ENCODE measurements around the gene LDLRAD3. TPM values are rescaled to one million over a fixed set of nuclear protein-coding genes. Genes with fewer than 3 reads are reported as not detected.

LDLRAD3 gene
- total RNA-seq, 1 donor = 10.5 TPM

- no peak overlapping the region for H3K4me2 ChIP-seq (ENCODE audit: insufficient read depth, low read length)
- no peak overlapping the region for H2AFZ ChIP-seq (ENCODE audit: low read length)
- H3K4me3 ChIP-seq (ENCODE audit: insufficient read depth, low read length) = no peak overlapping the region
- peaks cover 6% of the 10 kb centered on the region for H3K4me1 ChIP-seq (ENCODE audit: insufficient read depth, low read length)
- TF ChIP-seq CTCF (IDR thresholded peaks at IDR 0.05; ENCODE audit: extremely low read depth, low read depth, low read length) = no peak
- H3K27ac ChIP-seq (ENCODE audit: low read depth, low read length) = no peak overlapping the region
- no peaks in the 10 kb centered on the region for H3K27me3 ChIP-seq (ENCODE audit: insufficient read depth, low read length)
- no peaks in the 10 kb centered on the region for H4K20me1 ChIP-seq (ENCODE audit: insufficient read depth, low read length)
- H3K9me3 ChIP-seq (ENCODE audit: low read depth, low read length) = no peaks in the 10 kb centered on the region
- peak; percentile 82 for DNase-seq (ENCODE audit: insufficient read length, low spot score, missing footprints)
- H3K36me3 ChIP-seq (ENCODE audit: insufficient read depth, low read length) = no peaks in the 10 kb centered on the region
- no peaks in the 10 kb centered on the region for H3K79me2 ChIP-seq (ENCODE audit: insufficient read depth, low read length)
Observed at GRCh38 chr11:36141196-36141953, 197.5 kb downstream of the LDLRAD3 start.

- no peak for TF ChIP-seq CTCF (IDR thresholded peaks at IDR 0.05; ENCODE audit: extremely low read depth, low read depth, low read length)
- Histone ChIP-seq H3K27ac (ENCODE audit: low read depth, low read length) (no peak overlapping the region), H3K4me2 (ENCODE audit: insufficient read depth, low read length) (no peak overlapping the region), H3K36me3 (ENCODE audit: insufficient read depth, low read length) (no peaks in the 10 kb centered on the region), H3K9me3 (ENCODE audit: low read depth, low read length) (no peaks in the 10 kb centered on the region), H3K4me3 (ENCODE audit: insufficient read depth, low read length) (no peak overlapping the region), H2AFZ (ENCODE audit: low read length) (no peak overlapping the region), H3K4me1 (ENCODE audit: insufficient read depth, low read length) (peaks cover 6% of the 10 kb centered on the region), H3K27me3 (ENCODE audit: insufficient read depth, low read length) (no peaks in the 10 kb centered on the region), H4K20me1 (ENCODE audit: insufficient read depth, low read length) (no peaks in the 10 kb centered on the region), H3K79me2 (ENCODE audit: insufficient read depth, low read length) (no peaks in the 10 kb centered on the region)
- no peak for DNase-seq (ENCODE audit: insufficient read length, low spot score, missing footprints)
Observed at GRCh38 chr11:36141956-36142355, 198.1 kb downstream of the LDLRAD3 start.

- H2AFZ ChIP-seq (ENCODE audit: low read length) = no peak overlapping the region
- peaks cover 6% of the 10 kb centered on the region for H3K4me1 ChIP-seq (ENCODE audit: insufficient read depth, low read length)
- H4K20me1 ChIP-seq (ENCODE audit: insufficient read depth, low read length) = no peaks in the 10 kb centered on the region
- no peak for TF ChIP-seq CTCF (IDR thresholded peaks at IDR 0.05; ENCODE audit: extremely low read depth, low read depth, low read length)
- no peaks in the 10 kb centered on the region for H3K9me3 ChIP-seq (ENCODE audit: low read depth, low read length)
- no peak overlapping the region for H3K27ac ChIP-seq (ENCODE audit: low read depth, low read length)
- H3K27me3 ChIP-seq (ENCODE audit: insufficient read depth, low read length) = no peaks in the 10 kb centered on the region
- H3K36me3 ChIP-seq (ENCODE audit: insufficient read depth, low read length) = no peaks in the 10 kb centered on the region
- H3K79me2 ChIP-seq (ENCODE audit: insufficient read depth, low read length) = no peaks in the 10 kb centered on the region
- no peak overlapping the region for H3K4me3 ChIP-seq (ENCODE audit: insufficient read depth, low read length)
- DNase-seq (ENCODE audit: insufficient read length, low spot score, missing footprints) = peak; percentile 71
- H3K4me2 ChIP-seq (ENCODE audit: insufficient read depth, low read length) = no peak overlapping the region
Observed at GRCh38 chr11:36142439-36142838, 198.6 kb downstream of the LDLRAD3 start.

- H3K4me1 ChIP-seq (ENCODE audit: insufficient read depth, low read length) = peaks cover 6% of the 10 kb centered on the region
- H3K4me2 ChIP-seq (ENCODE audit: insufficient read depth, low read length) = no peak overlapping the region
- H3K4me3 ChIP-seq (ENCODE audit: insufficient read depth, low read length) = no peak overlapping the region
- H3K79me2 ChIP-seq (ENCODE audit: insufficient read depth, low read length) = no peaks in the 10 kb centered on the region
- no peaks in the 10 kb centered on the region for H3K9me3 ChIP-seq (ENCODE audit: low read depth, low read length)
- DNase-seq (ENCODE audit: insufficient read length, low spot score, missing footprints) = peak; percentile 71
- H2AFZ ChIP-seq (ENCODE audit: low read length) = no peak overlapping the region
- H3K36me3 ChIP-seq (ENCODE audit: insufficient read depth, low read length) = no peaks in the 10 kb centered on the region
- no peak overlapping the region for H3K27ac ChIP-seq (ENCODE audit: low read depth, low read length)
- no peaks in the 10 kb centered on the region for H3K27me3 ChIP-seq (ENCODE audit: insufficient read depth, low read length)
- H4K20me1 ChIP-seq (ENCODE audit: insufficient read depth, low read length) = no peaks in the 10 kb centered on the region
- no peak for TF ChIP-seq CTCF (IDR thresholded peaks at IDR 0.05; ENCODE audit: extremely low read depth, low read depth, low read length)
Observed at GRCh38 chr11:36142879-36143278, 199.0 kb downstream of the LDLRAD3 start.

All from osteoblast (primary cell).